MCF 10A (cell line): ENCODE data around the gene BACH2. TPM values are rescaled to one million over a fixed set of nuclear protein-coding genes. Genes with fewer than 3 reads are reported as not detected.

Experiments
- BruUV-seq: library from RNA; stranded (reverse); fragments of 400-500 nt; replicated peaks from 2 replicates; lab custom pipeline; 2021; lab: Mats Ljungman, UMichigan
- CTCF ChIA-PET: fragments of 300-600 bp; sonication (Branson Sonifier 250); formaldehyde crosslinking; extraction: SDS; loops from one replicate; lab custom pipeline; 2021; ENCODE audit warnings: antibody characterized with exemption, inconsistent platforms; lab: Yijun Ruan, JAX
- POLR2A ChIA-PET: fragments of 300-600, 350-650 bp; sonication (Branson Sonifier 250); formaldehyde crosslinking; extraction: SDS; loops from one replicate; lab custom pipeline; 2020; ENCODE audit warnings: antibody characterized with exemption, inconsistent platforms; lab: Yijun Ruan, JAX
- DNase-seq: peaks from one replicate; pipeline ENCODE4 v3.0.0-alpha.2; 2018; ENCODE audit not compliant: unreplicated experiment
- H3K27ac Mint-ChIP-seq: one replicate; pipeline ENCODE4 v1.8.0; 2022; ENCODE audit warnings: mild to moderate bottlenecking, low read depth, mixed read lengths; ENCODE audit not compliant: unreplicated experiment
- H3K27me3 Mint-ChIP-seq: one replicate; pipeline ENCODE4 v1.8.0; 2022; ENCODE audit warnings: mixed read lengths; ENCODE audit not compliant: insufficient read depth, unreplicated experiment
- H3K36me3 Mint-ChIP-seq: one replicate; pipeline ENCODE4 v1.8.0; 2022; ENCODE audit warnings: mild to moderate bottlenecking, moderate library complexity, mixed read lengths; ENCODE audit not compliant: insufficient read depth, unreplicated experiment
- H3K4me1 Mint-ChIP-seq: one replicate; pipeline ENCODE4 v1.8.0; 2022; ENCODE audit warnings: mixed read lengths; ENCODE audit not compliant: insufficient read depth, unreplicated experiment
- H3K4me3 Mint-ChIP-seq: one replicate; pipeline ENCODE4 v1.8.0; 2022; ENCODE audit warnings: mild to moderate bottlenecking, moderate library complexity, mixed read lengths; ENCODE audit not compliant: unreplicated experiment
- H3K9me3 Mint-ChIP-seq: one replicate; pipeline ENCODE4 v1.8.0; 2022; ENCODE audit warnings: mixed read lengths; ENCODE audit not compliant: unreplicated experiment
- intact Hi-C: fragments of 100-400 bp; cut with micrococcal nuclease; formaldehyde crosslinking; loops from 2 replicates; pipeline ENCODE4 v1.14.1; 2022
- total RNA-seq: library from RNA; stranded (reverse); gene quantifications from 2 replicates; pipeline ENCODE4 v1.2.3, GENCODE V29; 2022
- TF ChIP-seq, protein P1 (sequence below): fragments of 200-600 bp; IDR thresholded peaks from one replicate; pipeline ENCODE4 v1.8.0; 2022; ENCODE audit warnings: antibody characterized with exemption, mild to moderate bottlenecking; ENCODE audit not compliant: unreplicated experiment

BACH2 gene
- total RNA-seq, 1 experiment from 2014 or later = 9.9 TPM

- no peak overlapping the region for H3K4me3 Mint-ChIP-seq
- peak overlapping the region; percentile 41 for H3K27ac Mint-ChIP-seq
- TF ChIP-seq, protein P1, sequence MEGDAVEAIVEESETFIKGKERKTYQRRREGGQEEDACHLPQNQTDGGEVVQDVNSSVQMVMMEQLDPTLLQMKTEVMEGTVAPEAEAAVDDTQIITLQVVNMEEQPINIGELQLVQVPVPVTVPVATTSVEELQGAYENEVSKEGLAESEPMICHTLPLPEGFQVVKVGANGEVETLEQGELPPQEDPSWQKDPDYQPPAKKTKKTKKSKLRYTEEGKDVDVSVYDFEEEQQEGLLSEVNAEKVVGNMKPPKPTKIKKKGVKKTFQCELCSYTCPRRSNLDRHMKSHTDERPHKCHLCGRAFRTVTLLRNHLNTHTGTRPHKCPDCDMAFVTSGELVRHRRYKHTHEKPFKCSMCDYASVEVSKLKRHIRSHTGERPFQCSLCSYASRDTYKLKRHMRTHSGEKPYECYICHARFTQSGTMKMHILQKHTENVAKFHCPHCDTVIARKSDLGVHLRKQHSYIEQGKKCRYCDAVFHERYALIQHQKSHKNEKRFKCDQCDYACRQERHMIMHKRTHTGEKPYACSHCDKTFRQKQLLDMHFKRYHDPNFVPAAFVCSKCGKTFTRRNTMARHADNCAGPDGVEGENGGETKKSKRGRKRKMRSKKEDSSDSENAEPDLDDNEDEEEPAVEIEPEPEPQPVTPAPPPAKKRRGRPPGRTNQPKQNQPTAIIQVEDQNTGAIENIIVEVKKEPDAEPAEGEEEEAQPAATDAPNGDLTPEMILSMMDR = no peak
- CTCF ChIA-PET = no interaction called here
- no TSS peak for BruUV-seq
- no peak for DNase-seq
- peaks cover 5% of the 10 kb centered on the region for H3K36me3 Mint-ChIP-seq
- intact Hi-C loops = no loop called here
- H3K27me3 Mint-ChIP-seq = no peaks in the 10 kb centered on the region
- H3K4me1 Mint-ChIP-seq = peaks cover 17% of the 10 kb centered on the region
- no peaks in the 10 kb centered on the region for H3K9me3 Mint-ChIP-seq
- POLR2A ChIA-PET = no interaction called here
Observed at GRCh38 chr6:90024633-90025032, 272.0 kb downstream of the BACH2 start.

DNA sequence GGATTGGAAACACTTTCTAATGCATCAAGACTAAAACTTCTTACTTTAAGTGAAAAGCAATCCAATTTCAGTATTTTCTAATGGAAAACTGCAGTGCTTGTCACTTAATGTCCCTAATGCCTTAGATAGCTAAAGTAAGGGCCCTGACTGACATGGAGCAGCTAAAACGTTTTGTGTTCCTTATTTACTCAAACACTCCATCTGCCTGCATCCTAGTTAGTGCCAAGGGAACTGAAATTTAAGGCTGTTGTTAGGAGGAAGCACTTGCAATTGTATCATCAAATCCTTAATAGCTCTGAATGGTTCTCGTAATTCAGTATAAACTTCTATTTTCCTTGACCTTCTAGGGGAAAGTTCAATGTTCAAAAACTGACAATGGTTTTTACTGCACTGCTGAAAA is 274.9 kb downstream of the BACH2 start:
- ChIA-PET CTCF (interaction anchor here (0.5 to 0.6 kb wide), 3 partner anchors 12 to 95 kb away, joined by 3 to 6 read pairs (median 5); no protein-coding TSS in a partner anchor), POLR2A (no interaction called here)
- no peak for DNase-seq
- TF ChIP-seq, protein P1 = no peak
- Mint-ChIP-seq H3K36me3 (peaks cover 5% of the 10 kb centered on the region), H3K27me3 (no peaks in the 10 kb centered on the region), H3K9me3 (no peaks in the 10 kb centered on the region), H3K27ac (no peak overlapping the region), H3K4me1 (peaks cover 17% of the 10 kb centered on the region), H3K4me3 (no peak overlapping the region)
- no TSS peak for BruUV-seq
- intact Hi-C loops = no loop called here

GRCh38 chr6:90020746-90021145 is 275.9 kb downstream of the BACH2 start:
- no peaks in the 10 kb centered on the region for H3K27me3 Mint-ChIP-seq

DNA sequence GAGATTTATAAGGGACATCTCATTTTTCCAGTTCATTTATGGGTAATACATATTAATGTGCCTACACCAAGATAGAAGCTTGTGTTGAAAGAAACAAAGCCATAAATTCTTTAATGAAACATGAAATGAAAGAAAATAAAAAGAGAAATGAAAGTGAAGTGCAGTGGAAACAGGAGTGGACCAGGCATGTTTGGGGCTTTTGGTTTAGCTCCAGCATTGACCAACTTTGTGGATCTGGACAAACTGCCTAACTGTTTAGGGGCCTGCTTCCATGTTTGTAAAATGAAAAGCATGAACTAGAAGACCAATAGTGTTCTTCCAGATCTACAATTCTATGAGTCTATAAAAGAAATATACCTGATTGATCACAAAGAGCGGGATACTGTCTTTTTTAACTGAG is 277.4 kb downstream of the BACH2 start:
- intact Hi-C loops = no loop called here
- Mint-ChIP-seq H3K4me3 (no peak overlapping the region), H3K9me3 (peaks cover 6% of the 10 kb centered on the region), H3K4me1 (no peaks in the 10 kb centered on the region), H3K27me3 (no peaks in the 10 kb centered on the region), H3K27ac (no peak overlapping the region), H3K36me3 (peaks cover 5% of the 10 kb centered on the region)
- TF ChIP-seq, protein P1 = no peak
- ChIA-PET CTCF (interaction anchor here (0.7 kb wide), 1 partner anchor 9 kb away, joined by 3 read pairs; no protein-coding TSS in a partner anchor), POLR2A (interaction anchor here (1.4 kb wide), 1 partner anchor 10 kb away, joined by 6 read pairs; no protein-coding TSS in a partner anchor)
- no TSS peak for BruUV-seq
- no peak for DNase-seq

More at GRCh38 chr6:90020746-90021145, 275.9 kb downstream of the BACH2 start:
- CTCF ChIA-PET = no interaction called here
- POLR2A ChIA-PET = interaction anchor here (0.5 kb wide), 1 partner anchor 74 kb away, joined by 3 read pairs; no protein-coding TSS in a partner anchor
- H3K4me3 Mint-ChIP-seq = no peak overlapping the region
- intact Hi-C loops = no loop called here
- H3K9me3 Mint-ChIP-seq = peaks cover 6% of the 10 kb centered on the region
- H3K4me1 Mint-ChIP-seq = peaks cover 11% of the 10 kb centered on the region
- H3K36me3 Mint-ChIP-seq = peaks cover 5% of the 10 kb centered on the region
- TF ChIP-seq, protein P1 = no peak
- H3K27ac Mint-ChIP-seq = no peak overlapping the region
- no TSS peak for BruUV-seq
- no peak for DNase-seq
